Left lung (tissue), 10 donors: ENCODE data around the gene OPA3. TPM values are rescaled to one million over a fixed set of nuclear protein-coding genes. Genes with fewer than 3 reads are reported as not detected.

Experiments
- ATAC-seq: fragments of 200-7000 bp; cut with Tn5 transposase; one replicate; pipeline ENCODE4 v1.9.1; 2020; ENCODE audit warnings: moderate library complexity
- DNase-seq, 4 donors: peaks; one replicate each; pipeline ENCODE4 v3.0.0-alpha.2; 2013 to 2020
- H3K27ac ChIP-seq, 2 donors: fragments of 200-600 bp; sonication (generic) in 1 of 2; one replicate each; pipeline versions ENCODE4 v1.5.0 to v1.8.0; 2020 to 2021
- H3K27me3 ChIP-seq, 2 donors: fragments of 200-600 bp; sonication (generic) in 1 of 2; one replicate each; pipeline versions ENCODE4 v1.5.0 to v1.8.0; 2020 to 2021
- H3K36me3 ChIP-seq, 2 donors: fragments of 200-600 bp; sonication (generic) in 1 of 2; one replicate each; pipeline versions ENCODE4 v1.5.0 to v1.8.0; 2020 to 2021
- H3K4me1 ChIP-seq, 2 donors: fragments of 200-600 bp; one replicate each; pipeline ENCODE4 v1.8.0; 2021
- H3K4me3 ChIP-seq, 2 donors: fragments of 200-600 bp; sonication (generic) in 1 of 2; one replicate each; pipeline versions ENCODE4 v1.5.0 to v1.8.0; 2020 to 2021; ENCODE audit warnings: mild to moderate bottlenecking in 1 of 2
- H3K9me3 ChIP-seq, 2 donors: fragments of 200-600 bp; sonication (generic) in 1 of 2; one replicate each; pipeline versions ENCODE4 v1.5.0 to v1.8.0; 2020 to 2021
- CTCF ChIP-seq, 2 donors: fragments of 200-600 bp; sonication (generic) in 1 of 2; IDR thresholded peaks; one replicate each; pipeline versions ENCODE4 v1.5.0 to v1.8.0; 2021; ENCODE audit warnings: antibody characterized with exemption in 2 of 2
- intact Hi-C, 2 donors: fragments of 100-400 bp; cut with DNase I; formaldehyde crosslinking; loops; one replicate each; pipeline versions ENCODE4 v1.11.2 to v1.14.2; 2022
- polyA plus RNA-seq, 6 donors: library from polyadenylated mRNA; unstranded; fragments of 120-200 nt; gene quantifications; one replicate each; pipeline ENCODE4 v1.2.1, GENCODE V29; 2013; ENCODE audit not compliant: insufficient read length in 6 of 6
- total RNA-seq, 2 donors: library from RNA; stranded (reverse); fragmentation: NEBNext Ultra II Directional; extraction: Animal tissue kit (Norgen Biotek cat#: 25700); gene quantifications; one replicate each; pipeline ENCODE4 v1.2.1, GENCODE V29; 2021
- donor health status: DM: no; HTN: yes; CAD: no.
- donor health status: DM: no; HTN: no; CAD: no.

The OPA3 gene
- total and polyA plus RNA-seq, 8 donors, result 4.8 to 17.9 (median 7.2) TPM

- DNase-seq, result peak in 1 of 4 donors; percentile 88
- peak; percentile 2 for ATAC-seq
- H3K4me1 ChIP-seq, result peaks cover 19 to 76% of the 10 kb centered on the region in 2 donors
- no peak for TF ChIP-seq CTCF (IDR thresholded peaks at IDR 0.05)
- H3K36me3 ChIP-seq, result no peaks in the 10 kb centered on the region
- intact Hi-C loops, result no loop called here
- peak within 1 kb of the TSS; percentile 8 to 62 for H3K4me3 ChIP-seq
- no peak within 1 kb of the TSS for H3K27ac ChIP-seq
- peaks cover 20 to 61% of the 10 kb centered on the region in 2 donors for H3K27me3 ChIP-seq
- no peaks in the 10 kb centered on the region for H3K9me3 ChIP-seq
Observed at GRCh38 chr19:45498411-45499195, 86.0 kb downstream of the OPA3 start, which contains the start of gene PPM1N. TSS of gene PPM1N (plus strand) at chr19:45498443. CDS start at chr19:45498473, 30 bp downstream.

GRCh38 chr19:45497791-45498190, 86.8 kb downstream of the OPA3 start:
- Histone ChIP-seq H3K27ac (no peak overlapping the region), H3K36me3 (no peaks in the 10 kb centered on the region), H3K4me1 (peaks cover 24 to 76% of the 10 kb centered on the region in 2 donors), H3K27me3 (peaks cover 20 to 64% of the 10 kb centered on the region in 2 donors), H3K4me3 (peak overlapping the region in 1 of 2 donors; percentile 62), H3K9me3 (no peaks in the 10 kb centered on the region)
- intact Hi-C loops, result no loop called here
- DNase-seq (no peak), ATAC-seq (no peak)
- TF ChIP-seq CTCF (IDR thresholded peaks at IDR 0.05), result no peak

- no peak for TF ChIP-seq CTCF (IDR thresholded peaks at IDR 0.05)
- H3K4me3 ChIP-seq, result peak overlapping the region; percentile 62 to 73
- H3K27me3 ChIP-seq, result peaks cover 20 to 67% of the 10 kb centered on the region in 2 donors
- intact Hi-C loops, result no loop called here
- DNase-seq (peak in 2 of 4 donors; percentile 46 to 91), ATAC-seq (peak; percentile 52)
- peaks cover 24 to 73% of the 10 kb centered on the region in 2 donors for H3K4me1 ChIP-seq
- H3K36me3 ChIP-seq, result no peaks in the 10 kb centered on the region
- H3K27ac ChIP-seq, result no peak overlapping the region
- H3K9me3 ChIP-seq, result no peaks in the 10 kb centered on the region
Observed at GRCh38 chr19:45496349-45496953, 88.2 kb downstream of the OPA3 start.

GRCh38 chr19:45495178-45495577, 89.4 kb downstream of the OPA3 start:
- no peak for ATAC-seq
- Histone ChIP-seq H3K27ac (no peak overlapping the region), H3K9me3 (no peaks in the 10 kb centered on the region), H3K36me3 (no peaks in the 10 kb centered on the region), H3K27me3 (peaks cover 20 to 56% of the 10 kb centered on the region in 2 donors), H3K4me1 (peaks cover 24 to 61% of the 10 kb centered on the region in 2 donors), H3K4me3 (no peak overlapping the region)
- TF ChIP-seq CTCF (IDR thresholded peaks at IDR 0.05), result no peak
- no peak for DNase-seq
- intact Hi-C loops, result no loop called here

- DNase-seq, result no peak
- H3K27ac ChIP-seq, result no peak overlapping the region
- H3K27me3 ChIP-seq, result peaks cover 18 to 48% of the 10 kb centered on the region in 2 donors
- H3K4me3 ChIP-seq, result no peak overlapping the region
- intact Hi-C loops, result no loop called here
- H3K36me3 ChIP-seq, result no peaks in the 10 kb centered on the region
- TF ChIP-seq CTCF (IDR thresholded peaks at IDR 0.05), result no peak
- peaks cover 24 to 55% of the 10 kb centered on the region in 2 donors for H3K4me1 ChIP-seq
- H3K9me3 ChIP-seq, result no peaks in the 10 kb centered on the region
- no peak for ATAC-seq
Observed at GRCh38 chr19:45494261-45494916, 90.2 kb downstream of the OPA3 start.
